Nasal cavity respiratory epithelium epithelial cell of viscerocranial mucosa (primary cell): Measurements from ENCODE around the gene POLR2I. TPM values are rescaled to one million over a fixed set of nuclear protein-coding genes. Genes with fewer than 3 reads are reported as not detected.

ENCODE experiments used
- total RNA-seq: library from RNA; depleted of rRNA; stranded (reverse); fragments of >200 nt; gene quantifications from 2 replicates; pipeline ENCODE4 v1.2.3, GENCODE V29; 2014

POLR2I gene
- total RNA-seq = 63.3 and 89.9 TPM in 2 replicates

DNA sequence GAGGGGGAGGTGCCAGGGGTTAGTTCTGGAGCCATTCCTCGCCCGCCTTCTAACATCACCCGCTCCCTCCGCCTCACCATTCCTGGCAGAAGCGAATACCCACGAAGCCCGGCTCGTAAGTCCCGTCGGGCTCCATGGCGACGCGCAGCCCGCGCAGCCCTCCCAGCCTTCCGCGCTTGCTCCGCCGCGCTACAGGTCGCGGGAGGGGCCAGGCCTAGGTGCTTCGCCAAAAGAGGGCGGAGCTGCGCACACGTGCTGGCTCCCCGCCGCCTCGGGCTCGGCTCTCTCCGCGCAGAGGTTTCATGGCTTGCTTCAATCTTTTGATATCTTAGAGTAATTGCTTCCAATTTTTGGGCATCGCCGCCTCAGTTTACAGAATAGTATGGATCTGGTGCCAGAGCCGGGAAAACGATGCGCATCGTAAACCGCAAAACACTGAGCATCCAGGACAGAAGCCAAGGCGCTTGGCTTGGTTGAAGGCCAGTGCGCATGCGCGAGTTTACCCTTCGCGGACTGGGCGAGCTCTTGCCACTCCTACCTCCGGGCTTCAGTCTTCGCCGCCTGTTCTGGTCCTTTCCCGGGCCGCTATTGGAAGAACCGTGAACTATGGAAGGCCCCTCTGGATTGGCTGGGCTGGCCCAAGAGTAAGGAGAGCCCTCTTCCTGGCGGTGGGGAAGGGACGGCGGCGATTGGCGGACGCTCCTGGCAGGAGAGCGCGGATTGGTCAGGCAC, at the start of gene POLR2I:
TSS of gene POLR2I (minus strand) at position 155 of the 732 bp plus-strand sequence. CDS start at position 136, 19 bp downstream.

DNA sequence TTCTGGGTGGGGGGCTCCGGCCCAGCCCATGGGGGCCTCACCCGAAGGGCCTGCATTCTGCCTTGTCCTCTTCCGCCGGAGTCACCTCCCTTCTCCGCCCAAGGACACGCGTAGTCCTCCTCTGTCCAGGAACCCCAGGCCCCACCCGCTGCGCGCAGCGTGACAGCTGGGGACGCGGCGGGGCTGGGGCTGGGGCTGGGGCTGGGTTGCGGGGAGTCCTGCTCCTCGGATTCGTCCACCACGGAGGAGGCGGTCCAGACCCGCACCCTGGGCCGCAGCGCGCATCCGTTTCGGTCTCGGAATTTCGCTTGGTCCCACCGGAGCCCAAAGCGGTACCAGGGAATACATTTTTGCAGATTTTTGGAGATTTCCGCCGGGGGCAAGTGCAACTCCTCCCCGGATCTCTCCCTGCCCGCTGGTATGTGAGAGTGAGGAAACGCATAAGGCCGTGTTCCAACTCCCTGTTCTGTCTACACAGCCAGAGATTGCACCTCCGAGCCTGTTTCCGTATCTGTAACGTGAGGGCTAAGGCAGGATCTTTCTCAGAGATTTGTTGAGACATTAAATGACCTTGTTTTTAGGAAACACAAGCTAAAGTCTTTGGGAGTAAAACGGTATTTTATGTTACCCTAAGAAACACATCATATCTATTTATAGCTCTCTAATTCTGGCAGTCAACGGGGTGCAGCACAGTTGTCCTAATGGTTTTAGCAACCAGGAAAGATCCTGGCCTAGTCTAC, 37.8 kb upstream of the POLR2I start, which contains the start of gene COX7A1:
TSS of gene COX7A1 (minus strand) at position 96 of the 740 bp plus-strand sequence. CDS start at position 56, 40 bp downstream.

DNA sequence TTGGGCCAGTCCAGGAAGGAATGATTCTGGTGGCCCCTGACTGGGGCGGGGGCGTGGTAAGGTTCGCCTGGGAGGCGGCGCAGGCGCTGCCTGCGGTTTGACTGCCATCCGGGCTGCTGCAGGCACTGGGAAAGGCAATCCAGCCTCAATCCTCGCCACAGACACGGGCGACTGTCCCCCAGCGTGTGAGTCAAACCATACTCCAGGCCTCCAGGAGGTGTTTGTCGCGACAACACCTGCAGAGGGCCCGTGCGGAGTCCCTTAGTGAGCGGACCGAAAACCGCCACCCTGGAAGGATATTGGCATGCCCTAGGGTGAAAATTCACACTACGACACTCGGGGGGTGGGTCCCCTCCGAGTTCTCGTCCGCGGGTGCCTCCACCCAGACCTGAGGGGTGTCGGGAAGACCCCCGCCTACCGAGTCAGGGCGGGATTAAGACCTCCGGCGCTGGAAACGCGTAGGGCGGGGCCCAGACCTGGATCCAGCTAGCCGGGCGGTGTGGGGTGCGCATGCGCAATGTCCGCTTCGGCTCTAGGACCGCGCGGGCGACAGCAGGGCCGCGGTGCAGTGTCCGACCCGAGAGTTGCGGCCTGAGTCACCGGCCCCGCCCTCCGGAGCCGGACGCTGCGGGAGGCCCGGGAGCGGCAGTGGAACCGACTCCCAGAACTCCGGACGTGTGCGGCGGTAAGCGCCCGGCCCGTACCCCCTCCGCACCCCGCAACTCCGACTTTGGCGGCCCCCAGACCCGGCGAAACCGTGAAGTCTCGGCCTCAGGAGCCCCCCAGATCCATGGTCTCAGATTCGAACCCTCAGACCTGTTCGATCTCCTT, 25.0 kb upstream of the POLR2I start, which contains the start of gene CAPNS1:
TSS of gene CAPNS1 (plus strand) at position 594 of the 831 bp plus-strand sequence. CDS start 946 bp downstream, outside the sequence.

DNA sequence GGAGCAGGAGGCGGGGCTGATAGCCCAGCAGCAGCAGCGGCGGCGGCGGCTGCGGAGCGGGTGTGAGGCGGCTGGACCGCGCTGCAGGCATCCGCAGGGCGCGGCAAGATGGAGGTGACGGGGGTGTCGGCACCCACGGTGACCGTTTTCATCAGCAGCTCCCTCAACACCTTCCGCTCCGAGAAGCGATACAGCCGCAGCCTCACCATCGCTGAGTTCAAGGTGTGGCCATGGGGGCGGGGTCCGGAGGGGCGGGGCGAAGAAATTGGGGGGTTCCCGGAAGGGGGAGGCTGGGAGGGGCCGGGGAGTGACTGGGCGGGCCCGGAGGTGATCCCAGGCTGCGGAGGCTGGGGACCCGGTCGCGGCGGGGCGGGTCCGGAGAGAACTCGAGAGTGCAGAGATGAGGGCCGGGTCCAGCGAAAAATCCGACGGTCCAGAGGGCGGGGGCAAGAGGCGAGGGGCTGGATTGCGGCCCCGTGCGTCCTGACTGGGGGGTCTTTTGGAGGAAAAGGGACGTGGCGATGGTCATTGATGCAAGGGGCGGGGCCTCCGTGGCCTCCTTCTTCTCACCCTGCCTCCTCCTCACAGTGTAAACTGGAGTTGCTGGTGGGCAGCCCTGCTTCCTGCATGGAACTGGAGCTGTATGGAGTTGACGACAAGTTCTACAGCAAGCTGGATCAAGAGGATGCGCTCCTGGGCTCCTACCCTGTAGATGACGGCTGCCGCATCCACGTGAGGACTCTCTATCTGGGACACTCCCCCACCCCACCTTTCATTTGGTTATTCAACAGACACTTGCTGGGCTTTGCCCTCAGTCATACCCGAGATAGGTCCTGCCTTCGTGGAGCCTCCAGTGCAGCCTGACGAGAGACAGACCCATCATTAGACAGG, 1.0 kb upstream of the POLR2I start, which contains the start of gene TBCB:
TSS of gene TBCB (plus strand) at position 16 of the 891 bp plus-strand sequence. CDS start at position 109, 93 bp downstream.

DNA sequence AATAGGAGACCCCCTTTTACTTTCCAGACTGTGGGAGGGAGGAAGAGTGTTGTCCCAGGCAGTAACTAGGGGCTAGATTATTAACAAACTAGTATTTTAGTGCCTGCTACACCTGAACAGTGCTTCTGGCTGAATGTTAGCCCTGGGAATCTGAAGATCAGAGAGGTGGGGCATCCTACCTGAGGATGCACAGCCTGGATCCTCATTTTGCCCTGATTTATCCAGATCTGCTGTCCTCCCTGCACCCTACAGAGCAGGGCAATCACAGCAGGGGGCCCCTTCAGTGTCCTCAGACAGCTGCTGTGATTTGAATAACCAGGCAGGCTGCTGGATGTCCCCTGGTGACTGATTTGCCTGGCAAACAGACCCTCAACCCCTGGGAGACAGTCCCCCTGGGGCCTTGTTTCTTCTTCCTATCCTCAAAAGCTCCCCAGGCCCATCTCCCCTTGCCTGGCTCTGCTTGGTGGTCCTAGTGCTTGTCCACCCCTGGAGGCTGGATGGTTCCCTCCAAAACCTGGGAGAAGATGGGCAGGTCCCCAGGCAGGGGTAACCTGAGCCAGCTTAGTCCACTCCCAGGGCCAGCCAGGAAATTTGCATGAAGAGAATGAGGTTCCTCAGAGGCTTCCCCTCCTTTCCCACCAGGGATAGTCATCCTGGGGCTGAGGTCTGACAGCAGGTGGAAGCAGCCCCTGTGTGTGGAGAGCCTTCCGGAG, 4.0 kb downstream of the POLR2I start, which contains the start of gene OVOL3:
TSS of gene OVOL3 (plus strand) at position 657 of the 713 bp plus-strand sequence. CDS start 60 bp downstream, outside the sequence.

Other genes starting within 250 kb of the POLR2I start
- 0.64 TPM in 1 of 2 replicates, not detected in the other for gene APLP1, start 246.3 kb downstream of the POLR2I start, total RNA-seq
- 3.4 and 3.6 TPM in 2 replicates for gene NFKBID, start 214.3 kb downstream of the POLR2I start, total RNA-seq
- 0.14 TPM in 1 of 2 replicates, not detected in the other for gene HCST, start 212.3 kb downstream of the POLR2I start, total RNA-seq
- gene TYROBP, start 206.6 kb downstream of the POLR2I start, total RNA-seq = not detected in 2 replicates
- 2.4 and 6.5 TPM in 2 replicates for gene LRFN3, start 178.5 kb downstream of the POLR2I start, total RNA-seq
- gene SDHAF1, start 119.7 kb downstream of the POLR2I start, total RNA-seq = 7.5 and 16.1 TPM in 2 replicates
- gene SYNE4, start 106.1 kb downstream of the POLR2I start, total RNA-seq = 1.4 and 5.2 TPM in 2 replicates
- 12.0 and 15.4 TPM in 2 replicates for gene ALKBH6, start 100.7 kb downstream of the POLR2I start, total RNA-seq
- gene CLIP3, start 82.0 kb downstream of the POLR2I start, total RNA-seq = 0.36 TPM in 1 of 2 replicates, not detected in the other
- 2.4 and 2.8 TPM in 2 replicates for gene THAP8, start 60.6 kb downstream of the POLR2I start, total RNA-seq
- 0.28 and 0.68 TPM in 2 replicates for gene WDR62, start 60.0 kb downstream of the POLR2I start, total RNA-seq
- gene OVOL3, start 3.7 kb downstream of the POLR2I start, total RNA-seq = not detected in 2 replicates
- 102 and 103 TPM in 2 replicates for gene TBCB, start 593 bp upstream of the POLR2I start, total RNA-seq
- gene CAPNS1, start 25.2 kb upstream of the POLR2I start, total RNA-seq = 258 and 283 TPM in 2 replicates
- gene COX7A1, start 37.6 kb upstream of the POLR2I start, total RNA-seq = not detected in 2 replicates
- gene ZNF565, start 99.8 kb upstream of the POLR2I start, total RNA-seq = 7.2 and 8.7 TPM in 2 replicates
- 184 and 199 TPM in 2 replicates for gene ZNF146, start 100.2 kb upstream of the POLR2I start, total RNA-seq